Measurements from ENCODE around the gene RBMS3.
A peak's percentile ranks its signal among the peaks of the same experiment; 100 is the strongest.

The RBMS3 gene

GRCh38 chr3:29275309-29275708 lies 5.6 kb upstream of the RBMS3 start:
- H2AFZ ChIP-seq (ENCODE audit: low read length, unreplicated experiment) = no peak overlapping the region
- H3K27me3 ChIP-seq (ENCODE audit: insufficient read depth, low read length) = no peaks in the 10 kb centered on the region
- H3K36me3 ChIP-seq (ENCODE audit: insufficient read depth, low read length) = no peaks in the 10 kb centered on the region
- H3K4me1 ChIP-seq (ENCODE audit: control insufficient read depth, insufficient read depth, low read length, unreplicated experiment) = peaks cover 19% of the 10 kb centered on the region
- no peak overlapping the region for H3K27ac ChIP-seq (ENCODE audit: low read depth, low read length)
- peaks cover 7% of the 10 kb centered on the region for H3K79me2 ChIP-seq (ENCODE audit: control insufficient read depth, insufficient read depth, low read length, unreplicated experiment)
- H3K4me3 ChIP-seq (ENCODE audit: low read depth, low read length) = no peak overlapping the region

- Histone ChIP-seq H2AFZ (ENCODE audit: low read length, unreplicated experiment) (no peak overlapping the region), H3K27ac (ENCODE audit: low read depth, low read length) (no peak overlapping the region)
Observed at GRCh38 chr3:29277249-29277648, 3.6 kb upstream of the RBMS3 start.

DNA sequence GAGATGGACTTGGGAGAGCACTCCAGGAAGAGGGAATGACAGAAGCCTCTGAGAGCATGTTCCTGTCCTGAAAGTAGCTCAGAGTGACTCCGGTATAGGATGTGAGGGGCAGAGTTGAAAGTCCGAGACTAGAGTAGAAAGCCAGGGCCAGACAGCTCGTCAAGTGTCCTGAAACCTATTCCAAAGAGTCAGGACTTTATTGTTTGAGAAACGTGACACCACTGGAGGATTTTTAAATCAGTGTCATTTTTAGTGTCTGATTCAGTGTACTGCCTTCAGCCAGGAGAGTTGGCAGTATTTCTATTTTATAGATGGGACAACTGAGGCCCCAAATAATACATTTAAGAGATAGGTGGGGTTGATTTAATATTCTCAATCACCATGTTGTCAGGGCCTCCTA lies 1.6 kb upstream of the RBMS3 start:
- peak overlapping the region; percentile 66 for H2AFZ ChIP-seq (ENCODE audit: low read length, unreplicated experiment)
- peak overlapping the region; percentile 92 for H3K4me3 ChIP-seq (ENCODE audit: low read depth, low read length)
- no peaks in the 10 kb centered on the region for H3K27me3 ChIP-seq (ENCODE audit: insufficient read depth, low read length)
- no peak overlapping the region for H3K27ac ChIP-seq (ENCODE audit: low read depth, low read length)
- H3K4me1 ChIP-seq (ENCODE audit: control insufficient read depth, insufficient read depth, low read length, unreplicated experiment) = peaks cover 19% of the 10 kb centered on the region
- H3K79me2 ChIP-seq (ENCODE audit: control insufficient read depth, insufficient read depth, low read length, unreplicated experiment) = peaks cover 39% of the 10 kb centered on the region
- H3K36me3 ChIP-seq (ENCODE audit: insufficient read depth, low read length) = no peaks in the 10 kb centered on the region

More at GRCh38 chr3:29277249-29277648, 3.6 kb upstream of the RBMS3 start:
- Histone ChIP-seq H3K4me1 (ENCODE audit: control insufficient read depth, insufficient read depth, low read length, unreplicated experiment) (peaks cover 19% of the 10 kb centered on the region), H3K79me2 (ENCODE audit: control insufficient read depth, insufficient read depth, low read length, unreplicated experiment) (peaks cover 19% of the 10 kb centered on the region), H3K4me3 (ENCODE audit: low read depth, low read length) (no peak overlapping the region), H3K27me3 (ENCODE audit: insufficient read depth, low read length) (no peaks in the 10 kb centered on the region), H3K36me3 (ENCODE audit: insufficient read depth, low read length) (no peaks in the 10 kb centered on the region)

GRCh38 chr3:29279806-29280205 lies 1.1 kb upstream of the RBMS3 start:
- H3K27ac ChIP-seq (ENCODE audit: low read depth, low read length) = peak overlapping the region; percentile 86; the same call in 1 of the 2 replicates
- peaks cover 19% of the 10 kb centered on the region for H3K4me1 ChIP-seq (ENCODE audit: control insufficient read depth, insufficient read depth, low read length, unreplicated experiment)
- H3K4me3 ChIP-seq (ENCODE audit: low read depth, low read length) = peak overlapping the region; percentile 92
- peak overlapping the region; percentile 66 for H2AFZ ChIP-seq (ENCODE audit: low read length, unreplicated experiment)
- H3K36me3 ChIP-seq (ENCODE audit: insufficient read depth, low read length) = no peaks in the 10 kb centered on the region
- no peaks in the 10 kb centered on the region for H3K27me3 ChIP-seq (ENCODE audit: insufficient read depth, low read length)
- H3K79me2 ChIP-seq (ENCODE audit: control insufficient read depth, insufficient read depth, low read length, unreplicated experiment) = peaks cover 44% of the 10 kb centered on the region

DNA sequence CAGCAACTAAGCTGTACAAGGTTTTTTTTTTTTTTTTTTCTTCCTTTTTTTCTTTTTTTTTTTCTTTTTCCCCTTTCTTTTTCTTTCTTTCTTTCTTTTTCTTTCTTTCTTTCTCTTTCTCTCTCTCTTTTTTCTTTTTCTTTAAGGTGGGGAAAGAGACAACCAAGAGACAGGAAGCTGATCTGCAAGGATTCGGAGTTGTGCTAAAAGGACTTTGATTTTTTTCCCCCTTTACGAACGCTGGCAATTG lies 148 bp downstream of the RBMS3 start:
- no peaks in the 10 kb centered on the region for H3K36me3 ChIP-seq (ENCODE audit: insufficient read depth, low read length)
- peak overlapping the region; percentile 92 for H3K4me3 ChIP-seq (ENCODE audit: low read depth, low read length)
- H3K4me1 ChIP-seq (ENCODE audit: control insufficient read depth, insufficient read depth, low read length, unreplicated experiment) = peaks cover 19% of the 10 kb centered on the region
- H3K27ac ChIP-seq (ENCODE audit: low read depth, low read length) = peak overlapping the region; percentile 86
- H2AFZ ChIP-seq (ENCODE audit: low read length, unreplicated experiment) = peak overlapping the region; percentile 53
- H3K79me2 ChIP-seq (ENCODE audit: control insufficient read depth, insufficient read depth, low read length, unreplicated experiment) = peaks cover 55% of the 10 kb centered on the region
- H3K27me3 ChIP-seq (ENCODE audit: insufficient read depth, low read length) = no peaks in the 10 kb centered on the region

DNA sequence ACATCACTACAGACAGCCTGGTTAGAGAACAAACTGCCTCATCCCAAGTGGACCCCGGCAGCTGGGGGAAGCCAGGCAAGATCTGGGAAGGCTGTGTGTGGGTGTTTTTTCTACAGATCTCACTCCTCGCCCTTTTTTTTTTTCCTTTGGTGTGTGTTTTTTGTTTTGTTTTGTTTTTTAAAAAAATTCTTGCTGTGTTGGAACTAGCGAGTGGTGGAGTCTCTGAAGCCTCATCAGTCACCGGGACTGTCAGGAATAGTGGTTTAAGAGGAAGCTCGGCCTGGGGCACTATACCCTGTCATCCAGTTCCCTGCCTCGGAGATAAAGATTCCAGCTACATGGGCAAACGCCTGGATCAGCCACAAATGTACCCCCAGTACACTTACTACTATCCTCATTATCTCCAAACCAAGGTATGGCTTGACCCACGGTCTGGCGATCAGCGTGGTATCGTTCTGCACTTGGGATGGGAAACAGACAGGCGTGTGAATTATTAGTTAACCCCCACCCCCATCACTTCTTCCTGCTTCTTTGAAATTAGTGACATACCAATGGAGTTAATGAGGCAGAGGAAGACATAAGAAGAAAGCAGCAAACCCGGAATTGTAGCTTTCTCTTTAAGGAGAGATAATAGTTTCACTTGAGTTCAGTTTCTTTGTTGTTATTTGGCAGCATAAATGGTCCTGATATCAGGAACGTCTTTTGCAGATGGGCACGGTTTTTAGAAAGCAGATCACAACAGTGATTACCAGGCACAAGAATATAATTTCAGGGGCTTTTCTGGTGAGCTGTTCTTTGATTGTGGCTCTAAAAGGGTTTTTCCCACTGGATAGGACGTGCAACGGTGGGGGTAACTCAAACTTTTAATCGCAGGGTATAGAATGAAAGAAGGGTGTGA lies 722 bp downstream of the RBMS3 start:
- Histone ChIP-seq H3K27me3 (ENCODE audit: insufficient read depth, low read length) (no peaks in the 10 kb centered on the region), H2AFZ (ENCODE audit: low read length, unreplicated experiment) (peak overlapping the region; percentile 53), H3K36me3 (ENCODE audit: insufficient read depth, low read length) (no peaks in the 10 kb centered on the region), H3K4me1 (ENCODE audit: control insufficient read depth, insufficient read depth, low read length, unreplicated experiment) (peaks cover 19% of the 10 kb centered on the region), H3K4me3 (ENCODE audit: low read depth, low read length) (peak overlapping the region; percentile 92), H3K27ac (ENCODE audit: low read depth, low read length) (peak overlapping the region; percentile 86), H3K79me2 (ENCODE audit: control insufficient read depth, insufficient read depth, low read length, unreplicated experiment) (peaks cover 61% of the 10 kb centered on the region)

GRCh38 chr3:29282427-29283230 lies 1.8 kb downstream of the RBMS3 start:
- peak overlapping the region; percentile 34 for H2AFZ ChIP-seq (ENCODE audit: low read length, unreplicated experiment)
- peak overlapping the region; percentile 92 for H3K4me3 ChIP-seq (ENCODE audit: low read depth, low read length)
- H3K27me3 ChIP-seq (ENCODE audit: insufficient read depth, low read length) = no peaks in the 10 kb centered on the region
- H3K4me1 ChIP-seq (ENCODE audit: control insufficient read depth, insufficient read depth, low read length, unreplicated experiment) = peaks cover 23% of the 10 kb centered on the region
- H3K36me3 ChIP-seq (ENCODE audit: insufficient read depth, low read length) = no peaks in the 10 kb centered on the region
- peak overlapping the region; percentile 86 for H3K27ac ChIP-seq (ENCODE audit: low read depth, low read length)
- peaks cover 67% of the 10 kb centered on the region for H3K79me2 ChIP-seq (ENCODE audit: control insufficient read depth, insufficient read depth, low read length, unreplicated experiment)

DNA sequence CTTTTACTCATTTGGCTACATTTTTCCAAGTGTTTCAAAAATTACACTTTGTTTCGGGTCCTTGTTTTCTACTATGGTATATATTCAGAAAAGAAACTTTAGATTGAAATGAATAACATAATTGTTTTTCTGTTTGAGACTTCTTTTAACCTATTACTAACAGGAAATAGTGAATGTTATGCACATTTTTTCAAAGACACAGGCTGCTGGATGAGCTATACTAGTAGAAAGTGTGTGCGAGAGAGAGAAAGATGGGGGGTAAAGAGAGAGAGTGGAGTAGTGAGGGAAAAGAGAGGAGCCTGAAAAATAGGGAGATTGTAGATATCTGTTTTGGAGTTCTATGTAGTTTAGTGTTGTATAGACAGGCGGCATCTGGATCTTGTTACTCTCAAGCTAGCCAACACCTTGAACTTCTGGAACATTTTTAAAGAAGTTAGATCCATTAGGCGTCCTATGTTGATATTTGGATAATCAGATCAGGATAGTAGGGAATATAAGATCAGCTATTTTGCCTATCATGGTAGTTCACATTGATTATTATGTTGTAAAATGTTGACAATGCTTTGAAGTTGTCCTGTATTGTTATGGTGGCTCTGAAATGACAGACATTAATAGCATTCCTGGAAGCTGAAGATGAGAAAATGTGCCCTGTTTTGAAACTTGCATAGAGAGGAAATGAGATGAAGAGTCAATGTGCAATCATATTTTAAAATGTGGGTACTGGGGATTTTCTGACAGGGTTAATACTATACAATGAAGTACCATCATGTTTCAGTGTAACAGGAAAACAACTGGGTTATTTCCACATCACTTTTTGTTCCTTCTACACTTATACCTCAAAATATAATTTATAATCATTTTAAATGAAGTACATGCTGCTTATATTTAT lies 2.6 kb downstream of the RBMS3 start:
- no peaks in the 10 kb centered on the region for H3K36me3 ChIP-seq (ENCODE audit: insufficient read depth, low read length)
- peaks cover 24% of the 10 kb centered on the region for H3K4me1 ChIP-seq (ENCODE audit: control insufficient read depth, insufficient read depth, low read length, unreplicated experiment)
- H2AFZ ChIP-seq (ENCODE audit: low read length, unreplicated experiment) = peak overlapping the region; percentile 16
- H3K79me2 ChIP-seq (ENCODE audit: control insufficient read depth, insufficient read depth, low read length, unreplicated experiment) = peaks cover 70% of the 10 kb centered on the region
- no peaks in the 10 kb centered on the region for H3K27me3 ChIP-seq (ENCODE audit: insufficient read depth, low read length)
- H3K27ac ChIP-seq (ENCODE audit: low read depth, low read length) = peak overlapping the region; percentile 86
- peak overlapping the region; percentile 92 for H3K4me3 ChIP-seq (ENCODE audit: low read depth, low read length)

- H3K36me3 ChIP-seq (ENCODE audit: insufficient read depth, low read length) = no peaks in the 10 kb centered on the region
- peaks cover 80% of the 10 kb centered on the region for H3K79me2 ChIP-seq (ENCODE audit: control insufficient read depth, insufficient read depth, low read length, unreplicated experiment)
- no peaks in the 10 kb centered on the region for H3K27me3 ChIP-seq (ENCODE audit: insufficient read depth, low read length)
- H3K4me1 ChIP-seq (ENCODE audit: control insufficient read depth, insufficient read depth, low read length, unreplicated experiment) = peaks cover 24% of the 10 kb centered on the region
- H3K27ac ChIP-seq (ENCODE audit: low read depth, low read length) = peak overlapping the region; percentile 86
- H2AFZ ChIP-seq (ENCODE audit: low read length, unreplicated experiment) = no peak overlapping the region
- peak overlapping the region; percentile 92 for H3K4me3 ChIP-seq (ENCODE audit: low read depth, low read length)
Observed at GRCh38 chr3:29284497-29284896, 3.6 kb downstream of the RBMS3 start.

- H3K4me1 ChIP-seq (ENCODE audit: control insufficient read depth, insufficient read depth, low read length, unreplicated experiment) = peaks cover 30% of the 10 kb centered on the region
- H3K4me3 ChIP-seq (ENCODE audit: low read depth, low read length) = peak overlapping the region; percentile 64
- H3K27me3 ChIP-seq (ENCODE audit: insufficient read depth, low read length) = no peaks in the 10 kb centered on the region
- peak overlapping the region; percentile 24 for H2AFZ ChIP-seq (ENCODE audit: low read length, unreplicated experiment)
- H3K36me3 ChIP-seq (ENCODE audit: insufficient read depth, low read length) = no peaks in the 10 kb centered on the region
- H3K79me2 ChIP-seq (ENCODE audit: control insufficient read depth, insufficient read depth, low read length, unreplicated experiment) = peaks cover 90% of the 10 kb centered on the region
- H3K27ac ChIP-seq (ENCODE audit: low read depth, low read length) = peak overlapping the region; percentile 48
Observed at GRCh38 chr3:29285471-29286071, 4.7 kb downstream of the RBMS3 start.
